Ureter (tissue), 1 donor: ENCODE data around the gene FAM83D. TPM values are rescaled to one million over a fixed set of nuclear protein-coding genes. Genes with fewer than 3 reads are reported as not detected.
"Not testable (repeated sequence)": the region's sequence is repeated elsewhere in the genome, so short reads cannot be mapped to it uniquely, and the experiment has no call there.

Experiments
- DNase-seq: peaks from one replicate; pipeline ENCODE4 v3.0.0-alpha.2; 2020; ENCODE audit warnings: low spot score
- total RNA-seq: library from RNA; stranded (reverse); gene quantifications from one replicate; pipeline ENCODE4 v1.2.4, GENCODE V29; 2023
- donor health status: DM: yes; HTN: yes; CAD: no.

The FAM83D gene
- total RNA-seq, 1 donor from 2014 or later: 1.5 TPM

DNA sequence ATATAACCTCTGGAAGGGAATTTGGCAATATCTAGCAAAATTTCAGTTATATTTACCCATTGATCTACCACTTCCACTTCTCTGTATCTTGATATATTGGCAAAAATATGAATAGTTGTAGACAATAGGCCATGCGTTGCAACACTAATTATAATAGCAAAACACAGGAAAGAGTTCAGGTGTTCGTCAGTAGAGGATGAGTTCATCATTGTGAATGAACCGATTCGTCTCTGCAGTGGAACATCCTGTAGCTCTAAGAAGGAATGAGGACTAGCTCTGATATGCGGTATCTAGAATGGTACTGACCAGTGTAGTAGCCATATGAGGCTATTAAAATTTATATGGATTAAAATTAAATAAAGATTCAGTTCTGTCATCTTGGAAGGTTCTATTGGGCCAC lies 8.3 kb downstream of the FAM83D start:
- no peak for DNase-seq

DNA sequence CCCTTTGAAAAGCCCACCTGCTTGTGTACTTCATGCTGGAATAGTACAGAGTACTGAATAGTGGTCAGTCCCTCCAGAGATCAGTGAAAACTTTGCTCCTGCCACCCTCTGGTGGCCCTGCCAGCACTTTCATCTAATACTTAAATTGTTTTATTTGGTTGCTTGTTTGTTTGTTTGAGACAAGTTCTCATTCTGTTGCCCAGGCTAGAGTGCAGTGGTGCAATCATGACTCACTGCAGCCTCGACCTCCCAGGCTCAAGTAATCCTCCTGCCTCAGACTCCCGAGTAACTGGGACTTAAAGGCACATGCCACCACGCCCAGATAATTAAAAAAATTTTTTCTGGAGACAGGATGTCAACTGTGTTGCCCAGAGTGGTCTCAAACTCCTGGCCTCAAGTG lies 9.1 kb downstream of the FAM83D start:
- DNase-seq: no peak

DNA sequence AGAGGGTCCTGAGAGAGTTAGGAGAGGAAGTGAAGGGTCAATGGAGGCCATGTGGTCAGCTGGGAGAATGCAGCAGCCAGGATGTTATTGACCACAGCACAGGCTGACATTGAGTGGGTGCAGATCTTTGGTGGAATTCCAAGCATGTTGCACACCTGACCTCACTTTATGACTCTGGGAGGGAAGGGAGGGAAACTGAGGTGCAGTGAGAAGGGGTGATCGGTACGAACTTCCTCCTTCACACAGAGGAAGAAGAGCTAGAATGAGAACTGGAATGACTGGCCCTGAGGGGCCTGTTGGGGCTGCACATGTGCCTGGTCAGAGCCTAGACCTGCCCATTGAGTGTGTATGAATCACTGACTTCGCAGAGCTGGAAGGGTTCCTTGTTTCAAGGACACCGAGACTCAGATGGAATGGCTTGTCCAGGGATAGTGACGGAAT lies 9.8 kb downstream of the FAM83D start:
- DNase-seq: no peak

DNA sequence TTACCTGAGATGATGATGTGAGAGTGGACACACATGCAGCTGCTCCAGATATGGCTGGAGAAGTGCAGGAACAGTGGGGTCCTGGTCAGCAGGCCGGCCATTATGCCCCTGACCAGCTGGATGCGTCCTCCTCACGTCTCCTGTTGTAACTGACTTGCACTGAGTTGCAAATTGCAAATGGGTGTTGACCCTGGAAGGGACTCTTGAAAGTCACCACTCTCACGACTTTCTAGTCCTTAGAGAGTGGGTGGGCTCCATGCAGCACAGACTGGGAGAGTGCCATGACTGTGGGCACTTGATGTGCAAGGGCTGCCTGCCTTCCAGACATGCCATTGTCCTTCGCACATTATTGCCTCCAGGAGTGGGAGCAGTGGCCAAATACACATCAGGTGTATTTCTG lies 10.8 kb downstream of the FAM83D start:
- no peak for DNase-seq

DNA sequence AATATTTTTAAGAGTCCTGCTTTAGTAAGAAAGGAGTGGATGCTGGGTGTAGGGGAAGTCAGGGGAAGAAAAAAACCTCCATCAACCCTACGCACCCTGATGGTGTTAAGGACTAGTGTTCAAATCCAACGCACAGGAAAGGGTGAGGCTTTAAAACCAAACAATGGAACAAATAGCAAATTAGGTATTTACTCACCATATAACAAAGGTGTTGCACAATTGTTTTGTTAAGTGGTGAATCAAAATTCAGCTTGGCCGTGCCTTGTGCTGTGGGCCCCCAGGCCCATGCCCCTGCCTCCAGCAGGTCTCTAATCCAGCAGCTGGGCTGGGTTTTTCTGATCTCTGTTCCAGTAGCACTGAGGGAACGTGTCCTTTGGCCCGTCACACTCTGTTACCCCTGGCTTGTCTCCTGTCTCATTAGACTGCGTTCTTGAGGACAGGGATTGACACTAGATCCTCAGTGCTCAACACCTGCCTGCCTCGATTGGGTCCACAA lies 11.8 kb downstream of the FAM83D start:
- no peak for DNase-seq

DNA sequence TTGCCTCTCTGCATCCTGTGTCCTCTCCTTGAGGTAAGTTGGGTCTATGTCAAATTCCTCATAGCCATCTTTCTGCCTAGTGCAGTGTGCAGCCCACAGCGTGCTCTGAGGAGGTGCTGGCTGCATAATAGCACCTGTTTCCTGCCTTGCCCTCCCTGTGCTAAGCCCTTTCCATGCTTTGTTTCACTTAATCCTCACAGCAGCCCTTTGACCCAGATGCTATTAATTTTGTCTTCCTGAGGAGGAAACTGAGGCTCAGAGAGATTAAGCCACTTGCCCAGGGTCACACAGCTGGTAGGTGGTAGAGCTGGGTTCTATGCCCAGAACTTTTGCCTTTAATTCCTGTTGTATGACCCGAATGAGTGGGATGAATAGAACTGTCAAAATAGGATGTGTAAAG lies 13.5 kb downstream of the FAM83D start:
- no peak for DNase-seq

DNA sequence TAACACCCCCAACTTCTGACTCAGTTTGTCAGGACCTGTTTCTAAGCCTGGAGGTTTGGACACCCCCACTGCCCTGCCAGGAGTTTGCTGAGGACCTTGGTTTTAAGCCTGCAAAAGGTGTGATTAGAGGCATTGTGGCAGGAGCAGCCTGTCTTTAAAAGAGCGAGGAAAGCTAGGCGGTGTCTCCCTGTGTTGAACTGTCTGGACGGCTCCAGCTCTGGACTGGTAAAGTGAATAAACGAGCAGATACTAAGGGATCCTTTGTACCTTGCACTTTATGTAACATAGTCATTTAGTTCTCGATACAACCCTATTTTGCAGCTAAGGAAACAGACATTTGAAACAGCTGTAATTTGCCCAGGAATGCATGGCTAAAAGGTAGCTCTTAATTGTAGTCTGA lies 14.4 kb downstream of the FAM83D start:
- DNase-seq: no peak

DNA sequence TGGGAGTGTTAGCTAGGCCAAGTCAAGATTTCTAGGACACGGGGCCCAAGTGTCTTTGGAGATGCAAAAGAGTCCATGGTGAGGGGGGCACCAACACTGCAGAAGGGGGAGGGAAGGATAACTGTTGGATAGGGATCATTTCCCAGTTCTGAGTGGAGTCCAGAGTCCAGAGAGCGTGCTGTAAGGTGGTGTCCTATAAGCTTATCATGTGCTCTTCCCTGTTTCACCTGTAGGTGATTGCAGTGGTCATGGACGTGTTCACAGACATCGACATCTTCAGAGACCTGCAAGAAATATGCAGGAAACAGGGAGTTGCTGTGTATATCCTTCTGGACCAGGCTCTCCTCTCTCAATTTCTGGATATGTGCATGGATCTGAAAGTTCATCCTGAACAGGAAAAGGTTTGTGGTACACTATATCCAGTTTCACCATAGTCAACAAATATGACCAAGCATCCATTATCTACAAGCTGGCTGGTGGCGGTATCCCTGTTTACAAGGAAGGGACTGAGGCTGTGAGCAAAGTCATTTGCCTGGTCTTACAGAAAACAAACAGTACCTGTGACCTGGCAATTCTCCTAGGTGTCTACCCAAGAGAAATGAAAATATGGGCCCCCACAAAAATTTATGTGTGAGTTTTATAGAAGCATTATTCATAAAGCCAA lies 15.6 kb downstream of the FAM83D start:
- DNase-seq: no peak

DNA sequence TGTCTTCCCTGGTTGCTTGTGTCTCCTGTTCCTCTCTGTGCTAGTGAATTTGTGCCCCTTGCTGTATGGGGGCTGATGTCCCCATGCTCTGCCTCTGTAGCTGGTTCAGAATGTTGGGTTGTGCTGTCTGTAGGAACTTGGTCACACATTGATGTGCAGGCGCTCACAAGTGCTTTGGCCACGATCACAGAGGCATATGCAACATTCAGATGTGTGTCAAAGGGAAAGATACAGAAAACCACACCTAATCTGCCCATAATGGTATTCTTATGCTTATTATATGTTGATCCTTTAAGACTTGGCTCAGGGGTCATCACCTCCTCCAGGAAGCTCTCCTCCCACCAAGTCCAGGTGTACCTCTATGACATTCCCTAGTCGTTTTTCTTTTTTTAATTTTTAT lies 18.8 kb downstream of the FAM83D start:
- DNase-seq: no peak

DNA sequence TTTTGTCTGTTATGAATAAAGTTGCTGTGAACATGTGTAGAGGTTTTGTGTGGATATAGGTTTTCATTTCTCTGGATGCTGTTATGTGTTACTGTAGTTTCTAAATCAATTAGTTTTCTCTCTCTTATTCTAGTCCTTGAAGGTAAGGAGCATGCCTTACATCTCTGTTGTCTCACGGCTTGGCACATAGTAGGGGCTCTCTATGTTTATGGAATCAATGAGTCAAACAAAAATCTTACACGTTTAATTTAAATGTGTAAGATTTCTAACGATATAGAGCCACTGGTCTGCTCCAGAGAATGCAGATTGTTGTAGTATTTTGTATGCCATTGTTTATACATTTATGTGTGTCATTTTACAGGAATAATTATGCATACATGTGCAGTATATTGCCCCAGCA lies 20.6 kb downstream of the FAM83D start:
- no peak for DNase-seq

DNA sequence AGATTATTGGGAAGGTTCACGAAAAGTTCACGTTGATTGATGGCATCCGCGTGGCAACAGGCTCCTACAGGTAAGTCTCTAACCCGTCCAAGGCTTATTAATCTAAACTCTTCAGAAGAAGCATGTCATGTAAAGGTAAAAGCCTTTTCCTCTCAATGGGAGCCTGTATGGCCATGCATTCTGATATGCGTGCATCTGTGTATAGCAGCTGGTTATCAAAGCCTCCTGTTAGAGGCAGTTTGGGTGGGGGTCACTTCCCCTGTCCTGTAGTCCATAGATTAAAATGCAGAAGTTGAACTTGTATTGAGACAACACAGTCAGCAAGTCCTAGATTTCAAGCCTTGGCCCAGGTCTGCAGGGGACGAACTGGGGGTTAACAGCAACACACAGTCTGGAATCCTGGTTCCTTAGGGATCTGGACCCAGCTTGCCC lies 21.7 kb downstream of the FAM83D start:
- no peak for DNase-seq

DNA sequence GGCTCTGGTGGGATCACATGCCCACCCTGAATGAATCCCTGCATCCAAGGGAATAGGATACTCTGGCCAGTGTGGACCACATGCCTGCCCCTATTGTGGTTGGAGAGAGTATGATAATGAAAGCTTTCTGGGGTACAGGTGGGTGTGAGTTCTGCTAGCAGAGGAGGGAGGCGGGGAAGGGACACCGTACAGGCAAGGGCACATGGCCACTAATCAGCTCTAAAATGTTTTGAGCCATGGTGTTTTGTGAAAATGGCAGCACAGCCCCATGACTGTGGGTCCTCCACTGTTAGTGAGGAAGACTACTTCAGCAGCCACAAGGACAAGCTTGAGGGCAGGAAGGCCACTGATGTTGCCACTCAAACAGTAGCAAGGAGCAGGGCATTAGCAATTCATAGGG lies 24.0 kb downstream of the FAM83D start:
- no peak for DNase-seq

DNA sequence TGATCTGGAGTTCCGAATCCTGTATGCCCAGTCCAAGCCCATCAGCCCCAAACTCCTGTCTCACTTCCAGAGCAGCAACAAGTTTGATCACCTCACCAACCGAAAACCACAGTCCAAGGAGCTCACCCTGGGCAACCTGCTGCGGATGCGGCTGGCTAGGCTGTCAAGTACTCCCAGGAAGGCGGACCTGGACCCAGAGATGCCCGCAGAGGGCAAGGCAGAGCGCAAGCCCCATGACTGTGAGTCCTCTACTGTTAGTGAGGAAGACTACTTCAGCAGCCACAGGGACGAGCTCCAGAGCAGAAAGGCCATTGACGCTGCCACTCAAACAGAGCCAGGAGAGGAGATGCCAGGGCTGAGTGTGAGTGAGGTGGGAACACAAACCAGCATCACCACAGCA lies 25.4 kb downstream of the FAM83D start:
- no peak for DNase-seq

DNA sequence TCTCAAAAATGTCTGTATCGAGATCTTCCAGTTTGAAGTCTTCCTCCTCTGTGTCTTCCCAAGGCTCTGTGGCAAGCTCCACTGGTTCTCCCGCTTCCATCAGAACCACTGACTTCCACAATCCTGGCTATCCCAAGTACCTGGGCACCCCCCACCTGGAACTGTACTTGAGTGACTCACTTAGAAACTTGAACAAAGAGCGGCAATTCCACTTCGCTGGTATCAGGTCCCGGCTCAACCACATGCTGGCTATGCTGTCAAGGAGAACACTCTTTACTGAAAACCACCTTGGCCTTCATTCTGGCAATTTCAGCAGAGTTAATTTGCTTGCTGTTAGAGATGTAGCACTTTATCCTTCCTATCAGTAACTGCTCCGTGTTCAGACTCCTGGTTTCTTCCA lies 25.9 kb downstream of the FAM83D start:
- no peak for DNase-seq

DNA sequence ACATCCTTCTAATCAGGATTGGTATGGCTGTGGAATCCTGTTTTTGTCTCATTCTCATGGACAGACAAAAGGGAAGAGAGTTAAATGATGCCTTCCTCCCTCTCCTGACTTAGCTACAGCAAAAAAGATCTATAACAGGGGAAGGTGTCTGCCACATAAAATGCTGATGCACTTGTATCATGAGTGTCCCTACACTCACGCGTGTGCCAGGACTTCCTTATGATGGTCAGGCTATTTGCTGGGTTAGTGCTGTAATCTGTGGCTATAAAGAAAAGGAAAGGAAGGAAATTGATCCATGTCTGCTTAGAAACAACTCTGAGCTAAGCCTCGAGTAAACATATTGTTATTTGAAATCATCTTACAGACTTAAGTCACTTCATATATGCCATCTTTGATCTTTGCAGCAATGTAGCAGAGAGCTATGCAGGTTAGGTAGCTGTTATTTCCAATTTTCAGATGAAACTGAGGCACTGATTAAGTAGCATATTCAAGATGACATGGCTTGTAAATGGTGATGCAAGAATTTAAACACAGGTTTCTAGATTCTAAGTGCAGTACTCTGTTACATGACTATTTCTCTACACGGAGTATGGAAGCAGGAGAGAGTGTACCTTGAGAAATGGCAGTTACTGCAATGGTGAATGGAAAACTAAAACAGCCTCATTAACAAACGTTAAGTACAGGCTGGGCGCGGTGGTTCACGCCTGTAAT lies 27.6 kb downstream of the FAM83D start:
- DNase-seq: no peak

DNA sequence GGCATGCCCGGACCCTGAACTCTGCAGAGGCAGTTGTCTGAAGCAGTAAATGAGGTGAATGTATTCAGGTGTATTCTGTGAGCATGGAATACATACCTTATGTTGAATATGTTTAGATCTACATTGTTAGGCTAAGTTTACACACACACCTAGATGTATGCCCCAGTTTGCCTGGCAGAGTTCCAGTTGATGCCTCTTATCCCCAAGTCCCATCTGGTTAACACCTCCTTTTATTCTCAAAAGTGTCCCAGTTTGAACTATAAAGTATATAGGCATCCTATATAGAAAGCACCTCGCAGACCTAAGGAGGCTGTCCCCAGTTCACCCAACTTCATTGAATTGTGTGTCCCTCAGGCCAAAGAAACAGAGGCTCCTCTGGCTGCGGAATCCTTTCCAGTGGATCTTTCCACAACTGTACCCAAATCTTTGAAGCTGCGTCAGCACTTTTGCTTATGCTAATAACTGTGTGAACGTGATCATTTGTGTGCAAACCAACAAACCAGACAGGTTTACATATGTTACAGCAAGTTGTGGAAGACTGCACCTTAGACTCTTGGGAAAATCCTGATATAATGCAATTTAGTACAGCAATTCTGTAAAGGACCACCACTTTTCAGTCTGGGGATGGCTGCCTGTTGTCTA lies 31.1 kb downstream of the FAM83D start:
- DNase-seq: no peak

DNA sequence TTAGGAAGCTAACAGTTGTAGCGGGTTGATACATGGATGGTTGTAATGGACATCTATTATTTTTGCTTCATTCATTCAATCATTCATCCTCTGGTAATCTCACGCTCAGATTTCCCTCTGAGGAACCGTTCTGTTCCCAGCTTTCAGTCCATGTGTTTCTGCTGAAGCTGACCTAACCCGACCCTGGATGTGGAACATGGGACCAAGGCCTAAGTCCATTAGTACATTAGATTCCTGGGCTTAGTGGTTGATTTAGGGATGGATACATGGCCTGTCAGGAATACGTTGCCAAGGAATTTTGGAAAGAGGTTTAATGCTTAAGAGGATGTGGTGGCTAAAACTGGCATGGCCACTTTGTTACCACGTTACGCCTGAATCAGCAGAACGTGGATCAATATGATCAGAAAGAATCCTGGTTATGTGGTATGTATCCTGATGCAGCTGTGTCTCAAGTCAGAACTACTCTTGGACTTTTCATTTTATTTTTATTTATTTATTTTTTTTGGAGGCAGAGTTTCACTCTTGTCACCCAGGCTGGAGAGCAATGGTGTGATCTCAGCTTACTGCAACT lies 31.8 kb downstream of the FAM83D start:
- no peak for DNase-seq

DNA sequence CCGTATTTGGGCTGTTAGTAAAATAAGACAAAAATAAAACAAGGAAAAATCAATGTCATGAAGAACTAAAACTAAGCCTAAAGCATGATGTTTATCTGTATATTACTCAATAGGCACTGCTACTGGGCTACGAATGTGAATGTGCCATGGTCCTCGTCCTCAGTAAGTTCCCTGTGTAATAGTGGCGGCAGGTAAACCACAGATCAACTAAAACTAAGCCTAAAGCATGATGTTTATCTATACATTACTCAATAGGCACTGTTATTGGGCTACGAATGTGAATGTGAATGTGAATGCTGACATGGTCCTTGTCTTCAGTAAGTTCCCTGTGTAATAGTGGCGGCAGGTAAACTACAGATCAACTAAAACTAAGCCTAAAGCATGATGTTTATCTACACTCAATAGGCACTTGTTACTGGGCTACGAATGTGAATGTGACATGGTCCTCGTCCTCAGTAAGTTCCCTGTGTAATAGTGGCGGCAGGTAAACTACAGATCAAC lies 34.0 kb downstream of the FAM83D start:
- not testable (repeated sequence) for DNase-seq

DNA sequence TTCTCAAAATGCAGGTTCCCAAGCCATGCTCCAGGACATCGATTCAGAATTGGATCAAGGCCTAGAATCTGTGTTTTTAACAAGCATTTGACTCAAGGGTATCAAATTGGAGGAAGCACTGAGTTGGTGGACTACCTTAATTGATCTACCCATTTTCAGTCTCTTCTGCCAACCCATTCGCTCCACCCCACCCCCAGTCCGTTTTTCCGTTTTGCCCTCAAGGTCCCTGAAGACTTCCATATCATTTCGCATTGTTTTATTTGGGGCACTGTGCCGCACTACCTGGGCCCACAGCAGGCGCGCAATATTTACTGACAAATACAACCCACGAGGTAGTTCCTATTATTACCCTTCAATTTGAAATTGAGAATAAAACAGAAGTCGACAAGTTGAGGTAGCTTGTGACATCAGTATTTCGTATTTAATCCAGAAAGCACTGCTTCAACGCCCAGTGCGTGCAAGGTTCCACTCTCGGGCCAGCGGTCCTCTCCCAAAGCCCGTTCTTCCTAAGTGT lies 35.4 kb downstream of the FAM83D start:
- DNase-seq: no peak

DNA sequence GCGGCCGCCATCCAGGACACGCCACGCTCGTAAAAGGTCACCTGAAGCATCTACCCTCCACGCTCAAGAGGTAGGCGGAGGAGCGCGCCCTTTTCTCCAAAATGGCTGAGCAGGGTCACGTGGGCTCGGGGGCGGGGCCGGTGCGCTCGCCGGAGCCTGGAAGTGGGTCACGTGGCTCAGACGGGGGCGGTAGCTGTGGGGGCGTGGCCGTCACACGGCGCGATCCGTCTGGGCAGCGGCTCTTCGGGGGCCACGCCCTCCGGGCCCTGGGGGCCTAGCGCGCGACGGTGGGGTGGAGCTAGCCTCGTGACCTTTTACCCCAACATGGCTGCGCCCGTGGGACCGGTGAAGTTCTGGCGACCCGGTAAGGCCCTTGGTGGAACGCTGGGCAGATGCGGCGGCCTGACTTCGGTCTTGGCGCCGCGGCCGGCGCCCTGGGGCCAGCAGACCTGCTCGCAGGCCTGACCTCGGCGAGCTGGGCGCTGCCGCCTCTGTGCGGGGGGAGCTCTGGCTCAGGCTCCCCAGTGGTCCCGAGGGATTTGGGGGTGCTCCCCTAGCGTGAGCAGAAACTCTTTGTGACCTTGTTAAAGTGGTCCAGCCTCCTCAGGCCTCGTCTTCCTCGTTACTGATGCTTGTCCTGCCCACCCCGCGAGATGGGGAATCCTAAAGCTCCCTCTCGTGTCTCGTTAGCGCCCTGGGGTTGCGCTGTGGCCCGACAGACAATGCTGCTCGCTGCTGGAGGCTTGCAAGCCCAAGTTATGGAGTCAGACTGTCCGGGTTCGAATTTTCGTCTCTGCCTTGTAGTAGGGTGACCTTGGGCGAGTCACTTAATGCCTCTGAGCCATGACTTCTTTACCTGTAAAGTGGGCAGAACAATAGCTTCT lies 36.1 kb downstream of the FAM83D start, which contains the start of gene DHX35:
DHX35 (plus strand) TSS at position 301 of the 884 bp plus-strand sequence; CDS start at position 325, 24 bp downstream.
- DNase-seq: peak; percentile 99

DNA sequence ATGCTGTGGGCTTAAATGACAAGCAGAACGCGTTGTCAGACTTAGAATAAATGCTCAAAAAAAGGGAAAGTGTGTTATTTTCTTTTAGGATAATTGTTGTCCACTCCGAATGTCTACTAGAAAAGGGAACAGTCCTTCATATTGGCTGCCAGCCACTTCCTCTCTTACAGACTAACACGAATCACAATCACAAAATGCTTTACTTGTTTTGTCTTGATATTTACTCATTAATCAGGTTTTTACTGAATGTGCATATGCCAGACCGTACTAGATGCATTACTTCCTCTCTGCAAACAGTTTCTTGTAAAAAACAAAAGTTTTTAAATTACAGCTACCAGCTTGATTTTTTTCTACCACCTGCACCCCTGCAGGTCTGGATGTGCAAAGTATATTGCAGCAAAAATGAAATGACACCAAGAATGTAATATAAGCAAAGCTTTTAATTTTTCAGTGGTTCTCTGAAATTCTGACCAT lies 36.7 kb downstream of the FAM83D start:
- no peak for DNase-seq
